H1 (cell line): ENCODE data around the gene ZNF83. TPM values are rescaled to one million over a fixed set of nuclear protein-coding genes. Genes with fewer than 3 reads are reported as not detected.

Experiments
- CTCF ChIA-PET: fragments of 300-600 bp; sonication (Branson Sonifier 250); formaldehyde crosslinking; loops from one replicate; lab custom pipeline; 2021; ENCODE audit not compliant: partially characterized antibody; lab: Charles Lee
- POLR2A ChIA-PET: fragments of 300-600 bp; sonication (Branson Sonifier 250); formaldehyde crosslinking; loops from one replicate; lab custom pipeline; 2021; ENCODE audit warnings: inconsistent platforms; ENCODE audit not compliant: partially characterized antibody; lab: Charles Lee
- DNase-seq, 2 experiments: peaks; one replicate each; pipeline versions ENCODE4 v3.0.0 to v3.0.0-alpha.2; 2010 to 2022; ENCODE audit warnings: low spot score in 2 of 2, low read depth in 1 of 2, mixed read lengths in 1 of 2
- FAIRE-seq: peaks from 2 replicates; lab custom pipeline; 2011; peaks lifted over from hg19 to GRCh38; lab: Jason Lieb, UNC
- H2AFZ ChIP-seq: 2 replicates; pipeline ENCODE4 v1.8.1; 2012; ENCODE audit warnings: low read length, inconsistent platforms
- H2AK5ac ChIP-seq: 2 replicates; pipeline ENCODE4 v1.6.1; 2013; ENCODE audit warnings: low read depth, low read length
- H2BK120ac ChIP-seq: replicated peaks from 2 replicates; pipeline ENCODE3; 2013; ENCODE audit warnings: low read depth, low read length, inconsistent platforms
- H2BK12ac ChIP-seq: 2 replicates; pipeline ENCODE4 v1.6.1; 2013; ENCODE audit warnings: low read depth, low read length
- H2BK15ac ChIP-seq: 2 replicates; pipeline ENCODE4 v1.6.1; 2013; ENCODE audit warnings: low read length
- H2BK20ac ChIP-seq: 2 replicates; pipeline ENCODE4 v1.6.1; 2013; ENCODE audit warnings: low read length
- H2BK5ac ChIP-seq: 2 replicates; pipeline ENCODE4 v1.6.1; 2013; ENCODE audit warnings: low read depth, low read length
- H3K14ac ChIP-seq: 2 replicates; pipeline ENCODE4 v1.6.1; 2013; ENCODE audit warnings: inconsistent platforms; ENCODE audit not compliant: insufficient read length
- H3K18ac ChIP-seq: 2 replicates; pipeline ENCODE4 v1.6.1; 2013; ENCODE audit warnings: low read length; ENCODE audit errors: extremely low read depth
- H3K23ac ChIP-seq: 2 replicates; pipeline ENCODE4 v1.6.1; 2013; ENCODE audit warnings: inconsistent platforms; ENCODE audit not compliant: insufficient read length
- H3K23me2 ChIP-seq: 2 replicates; pipeline ENCODE4 v1.6.1; 2013; ENCODE audit warnings: low read depth, low read length
- H3K27ac ChIP-seq: 2 replicates; pipeline ENCODE4 v1.6.1; 2011; ENCODE audit warnings: low read depth, low read length, inconsistent platforms
- H3K27me3 ChIP-seq, 4 experiments: replicated peaks in 1 of 4; 1 replicate in 1 of 4; 2 replicates in 3 of 4; pipeline versions ENCODE4 v1.6.1 to v1.8.1; 2011 to 2013; ENCODE audit warnings: low read length in 3 of 4, mild to moderate bottlenecking in 3 of 4, inconsistent platforms in 2 of 4, mixed read lengths in 2 of 4, moderate library complexity in 1 of 4; ENCODE audit not compliant: control insufficient read depth in 3 of 4, insufficient read depth in 3 of 4; ENCODE audit errors: extremely low read depth in 1 of 4
- H3K36me3 ChIP-seq, 4 experiments: 2 replicates each; pipeline versions ENCODE4 v1.6.1 to v1.8.1; 2011 to 2013; ENCODE audit warnings: mild to moderate bottlenecking in 4 of 4, low read length in 3 of 4, moderate library complexity in 2 of 4, control low read depth in 1 of 4, inconsistent platforms in 1 of 4; ENCODE audit not compliant: insufficient read depth in 4 of 4, control insufficient read depth in 2 of 4
- H3K4ac ChIP-seq: replicated peaks from 2 replicates; pipeline ENCODE3; 2013; ENCODE audit warnings: low read length, low read depth, mixed read lengths, inconsistent platforms; ENCODE audit not compliant: insufficient read length
- H3K4me1 ChIP-seq, 4 experiments: replicated peaks in 1 of 4; 1 replicate in 1 of 4; 2 replicates in 3 of 4; pipeline versions ENCODE4 v1.6.1 to v1.8.1; 2011 to 2013; ENCODE audit warnings: low read length in 3 of 4, inconsistent platforms in 2 of 4, mixed read lengths in 1 of 4; ENCODE audit not compliant: insufficient read depth in 4 of 4, control insufficient read depth in 3 of 4
- H3K4me2 ChIP-seq, 2 experiments: 2 replicates each; pipeline versions ENCODE4 v1.6.1 to v1.8.1; 2011 to 2013; ENCODE audit warnings: low read depth in 2 of 2, low read length in 2 of 2, control low read depth in 1 of 2, inconsistent platforms in 1 of 2, mild to moderate bottlenecking in 1 of 2; ENCODE audit not compliant: insufficient read depth in 1 of 2
- H3K4me3 ChIP-seq, 4 experiments: fragments of 200-600, 300-600 bp in 1 of 4; sonication (generic), shearing (Covaris generic), sonication (Bioruptor Twin) in 1 of 4; 2 replicates each; pipeline versions ENCODE4 v1.5.1 to v1.8.1; 2011 to 2016; ENCODE audit warnings: low read length in 4 of 4, low read depth in 3 of 4, control low read depth in 2 of 4, inconsistent platforms in 2 of 4, mild to moderate bottlenecking in 2 of 4, mixed read lengths in 1 of 4, moderate library complexity in 1 of 4; ENCODE audit not compliant: insufficient read depth in 2 of 4; ENCODE audit errors: extremely low read depth in 1 of 4
- H3K56ac ChIP-seq: replicated peaks from 2 replicates; pipeline ENCODE3; 2013; ENCODE audit warnings: low read depth, mild to moderate bottlenecking, mixed read lengths, low read length, inconsistent platforms; ENCODE audit not compliant: insufficient read length
- H3K79me1 ChIP-seq: 2 replicates; pipeline ENCODE4 v1.6.1; 2013; ENCODE audit warnings: low read depth, low read length, control low read depth
- H3K79me2 ChIP-seq, 2 experiments: 2 replicates each; pipeline versions ENCODE4 v1.6.1 to v1.8.1; 2012 to 2013; ENCODE audit warnings: low read length in 2 of 2, mild to moderate bottlenecking in 2 of 2, inconsistent platforms in 1 of 2; ENCODE audit not compliant: insufficient read depth in 2 of 2, control insufficient read depth in 1 of 2
- H3K9ac ChIP-seq, 4 experiments: replicated peaks in 1 of 4; 1 replicate in 1 of 4; 2 replicates in 3 of 4; pipeline versions ENCODE4 v1.6.1 to v1.8.1; 2011 to 2013; ENCODE audit warnings: low read depth in 3 of 4, low read length in 3 of 4, control low read depth in 2 of 4, mild to moderate bottlenecking in 2 of 4, moderate library complexity in 2 of 4, inconsistent platforms in 1 of 4; ENCODE audit errors: extremely low read depth in 1 of 4
- H3K9me3 ChIP-seq, 2 experiments: 2 replicates each; pipeline versions ENCODE4 v1.6.1 to v1.8.1; 2012 to 2013; ENCODE audit warnings: mild to moderate bottlenecking in 2 of 2, moderate library complexity in 2 of 2, control low read depth in 1 of 2, inconsistent platforms in 1 of 2, low read depth in 1 of 2, low read length in 1 of 2, mixed read lengths in 1 of 2; ENCODE audit not compliant: insufficient read depth in 2 of 2
- H4K20me1 ChIP-seq, 2 experiments: replicated peaks in 1 of 2; 2 replicates each; pipeline versions ENCODE3 to v1.8.1; 2011 to 2013; ENCODE audit warnings: inconsistent platforms in 2 of 2, low read length in 2 of 2, mild to moderate bottlenecking in 1 of 2; ENCODE audit not compliant: insufficient read depth in 2 of 2, control insufficient read depth in 1 of 2
- H4K5ac ChIP-seq: 2 replicates; pipeline ENCODE4 v1.6.1; 2013; ENCODE audit warnings: low read length, low read depth, mixed read lengths, inconsistent platforms; ENCODE audit not compliant: insufficient read length
- H4K8ac ChIP-seq: 2 replicates; pipeline ENCODE4 v1.8.0; 2013; ENCODE audit warnings: mild to moderate bottlenecking, moderate library complexity, low read length, inconsistent platforms; ENCODE audit not compliant: insufficient read depth; ENCODE audit errors: extremely low read depth
- H4K91ac ChIP-seq: replicated peaks from 2 replicates; pipeline ENCODE3; 2013; ENCODE audit warnings: low read length, mixed read lengths, inconsistent platforms; ENCODE audit not compliant: insufficient read length
- ATF2 ChIP-seq: IDR thresholded peaks from 2 replicates; pipeline ENCODE4 v1.6.1; 2012; ENCODE audit warnings: low read length, inconsistent platforms
- ATF3 ChIP-seq: IDR thresholded peaks from 2 replicates; pipeline ENCODE4 v1.6.1; 2011; ENCODE audit warnings: low read depth, mild to moderate bottlenecking, low read length; ENCODE audit not compliant: insufficient read depth
- CBX5 ChIP-seq: fragments of 300-800, 300-1000 bp; sonication (generic); IDR thresholded peaks from 2 replicates; pipeline ENCODE4 v1.7.1; 2016; ENCODE audit warnings: antibody characterized with exemption, low read length, low read depth
- E2F6 ChIP-seq: IDR thresholded peaks from 2 replicates; pipeline ENCODE4 v1.6.1; 2012; ENCODE audit warnings: inconsistent platforms
- FOSL1 ChIP-seq: IDR thresholded peaks from 2 replicates; pipeline ENCODE4 v1.6.1; 2011; ENCODE audit warnings: mild to moderate bottlenecking, low read depth, low read length, moderate library complexity; ENCODE audit not compliant: insufficient read depth
- RFX5 ChIP-seq: IDR thresholded peaks from 2 replicates; pipeline ENCODE4 v1.6.1; 2011; ENCODE audit warnings: low read depth, low read length, improper control_type of control experiment, borderline replicate concordance
- RNF2 ChIP-seq: fragments of 200-900, 300-1000 bp; sonication (generic); IDR thresholded peaks from 2 replicates; pipeline ENCODE4 v1.7.1; 2016; ENCODE audit warnings: borderline replicate concordance, low read depth, mild to moderate bottlenecking, antibody characterized with exemption, low read length; ENCODE audit not compliant: poor library complexity, severe bottlenecking; ENCODE audit errors: missing control alignments
- SIN3A ChIP-seq, 2 experiments: IDR thresholded peaks in 1 of 2; conservative IDR thresholded peaks in 1 of 2; 2 replicates each; pipeline ENCODE4 v1.6.1; 2011 to 2012; ENCODE audit warnings: low read length in 2 of 2, improper control_type of control experiment in 1 of 2, low read depth in 1 of 2, mild to moderate bottlenecking in 1 of 2
- SIX5 ChIP-seq: IDR thresholded peaks from 2 replicates; pipeline ENCODE4 v1.6.1; 2011; ENCODE audit warnings: mild to moderate bottlenecking, low read depth, low read length
- YY1 ChIP-seq: IDR thresholded peaks from 2 replicates; pipeline ENCODE4 v1.6.1; 2011; ENCODE audit warnings: low read depth, mild to moderate bottlenecking, low read length
- WGBS, 2 experiments: shearing (Covaris generic) in 1 of 2; methylation state at CpG; one replicate each; pipeline versions ENCODE4 v1.1.6 to v1.1.7; 2013 to 2015; ENCODE audit warnings: low lambda C conversion rate in 2 of 2, mixed read lengths in 2 of 2, inconsistent platforms in 1 of 2, low coverage in 1 of 2, missing lambda C conversion rate in 1 of 2; ENCODE audit not compliant: insufficient replicate concordance in 2 of 2, insufficient coverage in 1 of 2, insufficient read length in 1 of 2; ENCODE audit errors: extremely low coverage in 1 of 2, missing lambda C conversion rate in 1 of 2; 5-methylcytosine and 5-hydroxymethylcytosine counted together
- polyA plus RNA-seq, 7 experiments: library from polyadenylated mRNA; depleted of rRNA in 3 of 7; stranded (reverse) in 5 of 7; unstranded in 2 of 7; fragments of >200 nt in 5 of 7; fragments of 200-250 nt in 2 of 7; gene quantifications; 1 replicate in 5 of 7; 2 replicates in 1 of 7; 4 replicates in 1 of 7; pipeline versions ENCODE4 v1.2.1 to v1.2.3, GENCODE V29; 2011 to 2013; ENCODE audit warnings: missing spikeins in 2 of 7, mixed read lengths in 2 of 7
- total RNA-seq: library from RNA; stranded (reverse); fragmentation: NEBNext Ultra II Directional; extraction: Animal tissue kit (Norgen Biotek cat#: 25700); gene quantifications from 2 replicates; pipeline ENCODE4 v1.2.1, GENCODE V29; 2021

ZNF83 gene
- total and polyA plus RNA-seq, 2 of the 8 experiments (the other 6 are each of a cell fraction or from before 2014, with no cell fraction given) = 13.2 to 19.4 TPM

GRCh38 chr19:52679598-52679997, 41.4 kb upstream of the ZNF83 start:
- Histone ChIP-seq H4K8ac (no peak overlapping the region), H3K18ac (no peak overlapping the region), H3K23me2 (peaks cover 1% of the 10 kb centered on the region; the same call in 1 of the 2 replicates), H2BK12ac (no peak overlapping the region), H3K4me1 (no peaks in the 10 kb centered on the region), H3K79me2 (no peaks in the 10 kb centered on the region), H2BK20ac (no peak overlapping the region), H2BK5ac (no peak overlapping the region), H4K20me1 (no peaks in the 10 kb centered on the region), H2BK120ac (no peak overlapping the region), H3K36me3 (no peaks in the 10 kb centered on the region), H3K9ac (no peak overlapping the region), H3K4me3 (no peak overlapping the region), H3K27me3 (no peaks in the 10 kb centered on the region), H3K56ac (no peak overlapping the region), H2BK15ac (no peak overlapping the region), H3K23ac (no peak overlapping the region), H3K9me3 (peaks cover 0 to 6% of the 10 kb centered on the region in 2 experiments; a peak in 3 of 4 replicates), H4K5ac (no peak overlapping the region), H3K27ac (no peak overlapping the region), H3K4me2 (no peak overlapping the region), H2AK5ac (no peak overlapping the region), H2AFZ (no peak overlapping the region), H3K79me1 (no peaks in the 10 kb centered on the region), H3K4ac (no peak overlapping the region), H3K14ac (no peak overlapping the region), H4K91ac (no peak overlapping the region)
- POLR2A ChIA-PET = interaction anchor here (0.6 to 0.7 kb wide), 2 partner anchors 36 to 384 kb away, joined by 3 read pairs; no protein-coding TSS in a partner anchor
- FAIRE-seq = no peak
- DNase-seq = no peak
- CTCF ChIA-PET = interaction anchor here (0.8 kb wide), 1 partner anchor 9 kb away, joined by 3 read pairs; no protein-coding TSS in a partner anchor
- WGBS, 2 experiments = 74% methylated on average over 5 of the region's 5 CpGs; no CpG with 5 or more reads in 1 of the 2 experiments
- TF ChIP-seq E2F6 (no peak), RNF2 (no peak), RFX5 (no peak), SIX5 (no peak), SIN3A (conservative IDR thresholded peaks at IDR 0.05 in 1 of 2, IDR thresholded peaks at IDR 0.05 in 1 of 2; ENCODE audit: low read depth in 1 of 2, low read length in 2 of 2) (no peak), ATF3 (no peak), YY1 (no peak), CBX5 (no peak), FOSL1 (no peak), ATF2 (no peak)
